NCI-H2196 treated with DMSO at 0.1 percent for 48 hours (cell line): ENCODE results near the gene GALNT7.
"Not testable (repeated sequence)": the region's sequence is repeated elsewhere in the genome, so short reads cannot be mapped to it uniquely, and the experiment has no call there.

ENCODE experiments used
- DNase-seq: peaks from one replicate; lab custom pipeline; 2025; ENCODE audit not compliant: unreplicated experiment; lab: John Stamatoyannopoulos, UW

The GALNT7 gene, protein sequence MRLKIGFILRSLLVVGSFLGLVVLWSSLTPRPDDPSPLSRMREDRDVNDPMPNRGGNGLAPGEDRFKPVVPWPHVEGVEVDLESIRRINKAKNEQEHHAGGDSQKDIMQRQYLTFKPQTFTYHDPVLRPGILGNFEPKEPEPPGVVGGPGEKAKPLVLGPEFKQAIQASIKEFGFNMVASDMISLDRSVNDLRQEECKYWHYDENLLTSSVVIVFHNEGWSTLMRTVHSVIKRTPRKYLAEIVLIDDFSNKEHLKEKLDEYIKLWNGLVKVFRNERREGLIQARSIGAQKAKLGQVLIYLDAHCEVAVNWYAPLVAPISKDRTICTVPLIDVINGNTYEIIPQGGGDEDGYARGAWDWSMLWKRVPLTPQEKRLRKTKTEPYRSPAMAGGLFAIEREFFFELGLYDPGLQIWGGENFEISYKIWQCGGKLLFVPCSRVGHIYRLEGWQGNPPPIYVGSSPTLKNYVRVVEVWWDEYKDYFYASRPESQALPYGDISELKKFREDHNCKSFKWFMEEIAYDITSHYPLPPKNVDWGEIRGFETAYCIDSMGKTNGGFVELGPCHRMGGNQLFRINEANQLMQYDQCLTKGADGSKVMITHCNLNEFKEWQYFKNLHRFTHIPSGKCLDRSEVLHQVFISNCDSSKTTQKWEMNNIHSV

DNA sequence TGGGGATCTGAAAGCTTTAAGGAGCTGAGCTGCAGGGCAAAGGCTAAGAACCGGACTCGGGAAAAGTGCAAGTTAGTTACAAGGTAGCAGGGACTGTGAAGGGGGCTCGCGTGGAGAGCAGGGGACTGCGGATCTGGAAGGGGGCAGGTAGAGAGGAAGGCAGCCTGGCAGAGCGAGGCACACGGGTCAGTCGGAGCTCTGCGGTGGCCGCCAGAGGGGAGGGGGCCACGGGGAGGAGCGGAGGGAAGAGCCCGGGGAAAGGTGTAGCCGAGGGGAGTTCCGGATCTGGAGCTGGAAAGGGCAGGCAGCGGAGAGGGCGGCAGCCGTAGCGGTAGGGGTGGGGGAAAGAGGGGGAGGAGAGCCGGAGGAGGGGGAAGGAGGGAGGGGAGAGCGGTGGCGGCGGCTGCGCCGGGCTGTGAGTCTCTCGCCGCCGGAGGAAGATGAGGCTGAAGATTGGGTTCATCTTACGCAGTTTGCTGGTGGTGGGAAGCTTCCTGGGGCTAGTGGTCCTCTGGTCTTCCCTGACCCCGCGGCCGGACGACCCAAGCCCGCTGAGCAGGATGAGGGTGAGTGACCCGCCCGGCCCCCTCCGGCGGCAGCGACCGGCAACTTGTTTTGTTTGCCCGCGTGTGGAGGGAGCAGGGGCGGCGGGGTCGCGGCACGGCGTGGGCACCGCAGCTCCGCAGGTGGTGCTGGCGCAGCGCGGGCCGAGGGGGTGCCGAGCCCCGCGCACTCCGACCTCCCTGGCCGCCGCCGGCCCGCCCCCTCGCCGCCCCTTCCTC is at the start of gene GALNT7:
TSS of gene GALNT7 (plus strand) at position 416 of the 782 bp plus-strand sequence. CDS start at position 441, 25 bp downstream.
- peak; percentile 31 for DNase-seq

DNA sequence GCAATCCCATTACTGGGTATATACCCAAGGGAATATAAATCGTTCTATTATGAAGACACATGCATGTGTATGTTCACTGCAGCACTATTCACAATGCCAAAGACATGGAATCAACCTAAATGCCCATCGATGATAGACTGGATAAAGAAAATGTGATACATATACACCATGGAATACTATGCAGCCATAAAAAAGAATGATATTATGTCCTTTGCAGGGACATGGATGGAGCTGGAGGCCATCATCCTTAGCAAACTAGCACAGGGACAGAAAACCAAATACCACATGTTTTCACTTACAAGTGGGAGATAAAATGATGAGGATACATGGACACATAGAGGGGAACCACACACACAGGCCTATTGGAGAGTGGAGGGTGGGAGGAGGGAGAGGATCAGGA is 49.8 kb upstream of the GALNT7 start:
- not testable (repeated sequence) for DNase-seq

DNA sequence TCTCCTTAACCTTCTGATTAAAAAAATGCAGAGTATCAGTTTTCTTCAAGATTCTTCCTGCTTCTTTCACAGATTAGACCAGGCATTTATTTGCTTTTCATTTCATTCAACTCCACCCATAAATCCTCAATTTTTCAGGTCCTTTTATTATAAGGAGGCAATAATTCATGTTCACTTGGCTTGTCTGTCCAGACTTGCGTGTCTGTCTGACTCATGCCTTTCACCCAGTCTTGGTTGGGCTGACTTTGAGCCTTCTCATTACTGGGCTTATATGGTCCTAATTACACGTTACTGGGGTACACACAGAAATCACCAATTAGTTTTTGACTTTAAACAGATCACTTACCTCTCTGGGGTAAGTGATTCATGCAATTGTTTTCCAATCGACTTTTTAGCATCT is 48.8 kb upstream of the GALNT7 start:
- no peak for DNase-seq

DNA sequence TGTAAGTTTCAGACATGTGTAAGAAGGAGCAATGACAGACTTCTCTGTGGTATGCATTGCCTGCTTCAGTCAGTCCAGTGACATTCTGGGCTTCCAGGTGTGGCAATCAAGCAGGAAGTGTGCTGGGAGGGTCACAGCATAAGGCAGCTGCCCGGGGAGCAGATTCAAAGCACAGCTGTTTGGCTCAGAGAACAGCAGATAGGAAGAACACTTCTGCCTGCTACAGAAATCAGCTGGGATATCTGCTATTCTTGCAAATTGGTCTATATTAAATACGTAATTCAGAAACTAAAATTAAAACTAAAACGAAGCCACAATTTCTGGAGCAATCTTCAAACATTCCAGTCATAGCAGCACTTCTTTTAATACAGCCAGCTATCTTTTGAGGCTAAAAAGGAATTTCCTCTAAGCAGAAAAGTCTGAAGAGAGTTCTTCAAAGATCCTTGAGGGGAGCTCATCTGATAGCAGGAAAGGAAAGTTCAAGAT is 47.5 kb upstream of the GALNT7 start:
- peak; percentile 1 for DNase-seq

DNA sequence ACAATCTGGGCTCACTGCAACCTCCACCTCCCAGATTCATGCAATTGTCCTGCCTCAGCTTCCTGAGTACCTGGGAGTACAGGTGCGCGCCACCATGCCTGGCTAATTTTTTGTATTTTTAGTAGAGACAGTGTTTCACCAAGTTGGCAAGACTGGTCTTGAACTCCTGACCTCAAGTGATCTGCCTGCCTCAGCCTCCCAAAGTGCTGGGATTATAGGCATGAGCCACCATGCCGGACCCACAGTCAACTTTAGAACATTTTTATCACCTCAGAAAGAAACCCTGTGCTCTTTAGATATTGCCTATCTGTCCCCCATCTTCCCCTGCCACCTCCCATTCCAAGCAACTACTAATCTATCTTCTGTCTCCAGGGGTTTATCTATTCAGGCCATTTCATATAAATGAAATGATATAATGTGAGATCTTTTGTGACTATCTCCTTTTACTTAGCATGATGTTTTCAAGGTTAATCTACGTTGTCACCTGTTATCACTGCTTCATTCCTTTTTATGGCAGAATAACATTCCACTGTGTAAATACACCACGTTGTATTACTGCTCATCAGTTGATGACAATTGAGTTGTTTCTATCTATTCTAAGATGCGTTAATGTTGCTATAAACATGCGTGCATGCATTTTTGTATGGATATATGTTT is 44.3 kb upstream of the GALNT7 start:
- DNase-seq = no peak

DNA sequence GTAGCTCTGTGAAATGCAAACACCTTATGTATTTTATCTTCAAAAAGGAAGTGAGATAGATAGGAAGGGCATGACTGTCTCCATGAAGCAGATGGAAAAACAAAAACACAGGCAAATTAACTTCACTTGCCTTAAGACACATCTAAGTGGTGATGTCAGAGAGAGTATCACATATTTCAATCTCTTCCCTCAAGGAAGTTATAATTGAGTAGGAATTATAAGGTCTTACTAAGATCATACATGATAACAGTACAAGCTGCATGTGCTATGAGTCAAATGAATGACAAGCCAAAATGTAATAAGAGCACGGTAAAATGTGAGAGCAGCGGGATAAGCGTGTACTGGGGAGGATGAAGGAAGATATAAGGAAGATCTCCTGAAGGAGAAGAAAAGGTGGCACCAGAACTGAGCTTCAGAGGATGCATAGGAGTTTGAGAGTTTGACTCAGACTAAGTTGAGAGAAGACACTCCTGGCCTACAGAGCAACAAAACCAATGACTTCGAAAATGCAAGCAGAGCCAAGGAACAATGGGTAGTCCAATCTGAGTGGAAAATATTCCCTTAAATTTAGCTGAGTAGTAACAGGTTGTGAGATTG is 43.3 kb upstream of the GALNT7 start:
- DNase-seq = no peak

DNA sequence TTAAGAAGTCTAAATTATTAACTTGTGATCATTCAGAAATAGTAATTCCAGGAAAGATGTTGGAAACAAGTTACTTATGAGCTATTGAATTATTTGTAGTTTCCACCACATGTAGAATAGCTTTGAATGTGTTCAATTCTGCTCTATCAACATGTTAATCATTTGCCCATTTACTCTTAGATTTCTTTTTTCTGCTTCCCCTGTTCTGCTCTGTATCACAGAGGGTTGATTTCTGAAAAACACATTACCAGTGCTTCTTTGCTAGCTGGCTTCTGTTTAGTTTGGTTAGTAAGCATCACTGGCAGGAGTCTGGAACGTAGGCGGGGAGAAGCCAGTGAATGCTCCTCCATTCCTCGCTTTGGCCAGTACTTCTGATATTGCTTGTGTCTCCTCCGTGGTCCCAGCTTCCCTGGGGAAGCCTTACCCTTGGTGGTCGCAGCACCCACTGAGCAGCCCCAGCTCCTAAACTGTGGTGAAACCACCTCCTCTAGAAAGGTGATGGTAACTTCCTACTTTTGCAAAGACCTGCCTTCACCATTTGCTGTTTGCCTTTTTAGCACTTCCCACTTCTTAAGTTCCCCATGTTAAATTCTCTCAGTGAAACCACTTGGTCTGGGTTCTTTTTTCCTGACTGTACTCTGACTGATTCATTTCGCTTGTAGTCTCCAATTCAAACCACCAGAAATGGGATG is 40.3 kb upstream of the GALNT7 start:
- DNase-seq = no peak

DNA sequence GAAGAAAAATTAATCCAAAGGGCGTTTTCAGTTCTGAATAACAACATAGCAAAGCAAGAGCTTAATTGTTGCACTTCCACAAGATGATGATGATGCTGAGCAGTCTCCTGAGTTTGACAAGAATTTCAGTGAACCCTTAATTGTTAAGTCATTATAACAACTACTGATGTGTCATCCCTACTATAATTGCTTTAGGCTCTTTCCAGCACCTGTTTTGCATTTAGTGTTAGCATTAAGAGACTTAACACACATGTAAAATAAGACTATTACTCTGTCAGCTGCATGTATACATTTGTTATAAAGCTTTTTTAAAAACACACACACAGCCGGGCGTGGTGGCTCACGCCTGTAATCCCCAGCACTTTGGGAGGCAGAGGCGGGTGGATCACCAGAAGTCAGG is 37.9 kb upstream of the GALNT7 start:
- no peak for DNase-seq

DNA sequence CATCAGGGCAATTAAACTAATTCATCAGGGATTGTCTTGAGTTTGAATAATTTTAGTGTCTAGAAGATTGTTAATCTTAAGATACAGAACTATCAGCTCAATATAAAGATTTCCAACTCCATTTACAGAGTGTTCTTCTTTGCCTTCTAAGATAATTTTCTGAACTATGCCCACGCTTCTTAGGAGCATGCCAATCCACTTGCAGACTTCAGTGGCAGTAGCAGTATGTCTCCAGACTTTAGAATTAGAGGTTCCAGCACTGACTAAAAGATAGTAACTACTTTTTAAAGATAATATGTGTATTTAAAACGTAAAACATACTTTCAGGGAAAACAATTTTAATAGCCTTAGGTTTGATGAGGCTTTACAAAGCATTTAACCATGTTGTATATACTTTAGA is 34.2 kb upstream of the GALNT7 start:
- no peak for DNase-seq

DNA sequence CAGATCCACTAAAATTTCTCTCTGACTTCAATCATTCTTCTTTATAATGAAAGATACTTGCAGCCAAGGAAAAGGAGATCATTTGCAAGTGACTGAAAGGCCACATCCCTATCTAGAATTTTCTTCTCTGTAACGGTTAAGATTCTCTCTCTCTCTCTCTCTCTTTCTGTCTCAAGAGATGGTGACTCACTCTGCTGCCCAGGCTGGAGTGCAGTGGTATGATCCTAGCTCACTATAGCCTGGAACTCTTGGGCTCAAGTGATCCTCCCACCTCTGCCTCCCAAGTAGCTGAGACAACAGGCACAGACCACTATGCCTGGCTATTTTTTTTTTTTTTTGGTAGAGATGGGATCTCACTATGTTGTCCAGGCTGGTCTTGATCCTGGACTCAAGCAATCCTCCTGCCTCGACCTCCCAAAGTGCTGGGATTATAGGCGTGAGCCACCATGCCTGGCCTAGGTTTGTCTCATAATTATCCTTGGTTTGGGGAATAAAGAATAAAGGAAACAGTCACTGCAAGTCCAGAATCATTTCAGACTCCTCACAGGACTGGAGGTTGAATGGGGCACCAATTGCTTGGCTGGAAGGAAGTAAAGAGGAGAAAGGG is 33.3 kb upstream of the GALNT7 start:
- DNase-seq = no peak

DNA sequence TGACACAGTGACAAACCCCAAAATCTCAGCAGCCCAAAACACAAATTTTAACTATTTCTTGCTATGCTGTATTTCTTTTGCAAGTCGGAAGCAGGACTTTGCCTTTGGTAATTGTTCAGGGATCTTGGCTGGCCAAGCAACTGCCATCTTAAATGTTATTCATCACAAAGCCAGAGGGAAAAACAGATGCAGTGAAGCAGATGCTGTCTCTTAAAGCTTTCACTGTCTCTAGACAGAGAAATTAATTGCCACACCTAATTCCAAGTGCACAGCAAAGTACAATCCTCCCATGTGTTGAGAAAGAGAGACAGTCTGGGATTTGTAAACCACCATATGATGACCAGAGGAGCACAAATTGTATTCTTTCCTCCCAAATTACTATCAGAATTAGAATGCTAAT is 30.0 kb upstream of the GALNT7 start:
- no peak for DNase-seq

DNA sequence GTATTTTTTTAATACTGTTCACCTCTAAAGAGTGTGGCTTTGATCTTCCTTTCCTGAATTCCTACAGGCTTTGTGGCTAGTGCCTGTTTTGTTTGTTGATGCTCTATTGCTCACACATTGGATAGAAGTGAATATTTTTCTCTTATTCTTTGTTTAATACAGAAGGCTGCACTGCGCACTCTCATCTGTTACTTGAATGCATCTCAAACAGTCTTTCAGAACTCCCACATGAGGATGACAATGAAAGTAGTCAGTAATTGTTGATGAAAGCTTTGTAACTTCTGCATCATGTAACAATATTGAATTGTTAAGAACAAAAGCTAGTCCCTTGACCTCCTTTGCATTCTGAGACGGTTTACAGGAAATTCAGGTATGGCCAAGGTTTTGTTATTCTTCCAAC is 29.1 kb upstream of the GALNT7 start:
- no peak for DNase-seq

DNA sequence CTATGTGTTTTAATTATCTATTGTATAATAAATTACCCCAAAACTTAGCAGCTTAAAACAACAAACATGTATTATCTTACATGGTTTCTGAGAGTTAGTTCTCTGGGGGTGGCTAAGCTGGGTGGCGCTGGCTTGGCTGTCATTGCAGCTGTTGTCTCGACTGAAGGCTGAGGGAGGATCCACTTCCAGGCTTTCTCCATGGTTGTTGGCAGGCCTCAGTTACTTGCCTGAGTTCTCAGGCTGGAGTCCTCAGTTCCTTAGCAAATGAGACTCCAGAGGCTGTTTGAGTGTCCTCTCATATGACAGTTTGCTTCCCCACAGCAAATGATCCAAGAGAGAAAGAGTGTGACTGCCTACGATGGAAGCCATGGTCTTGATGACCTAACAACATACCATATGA is 23.5 kb upstream of the GALNT7 start:
- no peak for DNase-seq

DNA sequence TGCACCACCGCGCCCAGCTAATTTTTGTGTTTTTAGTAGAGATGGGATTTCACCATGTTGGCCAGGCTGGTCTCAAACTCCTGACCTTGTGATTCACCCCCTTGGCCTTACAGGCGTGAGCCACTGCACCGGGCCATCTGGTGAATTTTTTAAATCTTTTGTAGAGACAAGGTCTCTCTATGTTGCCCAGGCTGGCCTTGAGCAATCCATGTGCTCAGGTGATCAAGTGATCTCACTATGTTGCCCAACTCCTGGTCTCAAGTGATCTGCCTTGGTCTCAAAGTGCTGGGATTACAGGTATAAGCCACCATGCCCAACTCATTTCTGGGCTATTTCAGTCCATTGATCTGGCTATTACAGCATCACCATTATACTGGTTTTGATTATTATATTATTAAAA is 22.2 kb upstream of the GALNT7 start:
- DNase-seq = no peak

DNA sequence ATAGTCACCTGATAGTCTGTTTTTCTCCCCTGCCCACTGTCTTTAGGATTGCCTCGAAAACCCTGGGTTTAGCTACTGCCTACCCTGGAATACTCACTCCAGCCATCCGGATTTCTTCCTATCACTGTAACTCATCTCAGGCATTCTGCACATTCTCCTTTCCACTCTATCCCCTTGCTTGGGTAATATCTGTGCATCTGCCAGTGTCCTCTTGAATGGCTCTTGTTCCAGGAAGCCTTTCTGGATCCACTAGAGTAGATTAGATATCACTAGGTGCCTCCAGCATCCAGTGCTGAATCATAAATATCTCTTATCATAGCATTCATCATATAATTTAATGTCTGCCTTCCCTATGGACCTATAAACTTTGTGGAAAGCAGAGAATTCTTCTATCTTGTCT is 17.1 kb upstream of the GALNT7 start:
- DNase-seq = no peak

DNA sequence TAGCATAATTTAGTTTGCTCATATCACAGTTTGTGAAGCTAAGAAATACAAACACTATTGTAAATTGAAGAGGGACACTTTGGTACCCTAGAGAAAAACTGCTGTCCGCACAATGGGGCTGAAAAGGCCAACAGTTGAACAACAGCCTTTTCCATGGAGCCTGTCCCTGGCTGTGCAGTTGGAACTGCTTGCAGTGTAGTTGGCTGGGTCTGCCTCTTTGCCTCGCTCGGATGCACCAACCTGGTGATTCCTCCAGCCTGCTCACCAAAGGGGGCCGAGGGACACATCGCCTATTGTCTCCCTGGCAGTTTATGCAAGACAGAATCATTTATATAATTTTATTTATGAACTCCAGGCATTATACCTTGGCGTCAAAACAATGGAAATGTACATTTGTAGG is 16.5 kb upstream of the GALNT7 start:
- no peak for DNase-seq

DNA sequence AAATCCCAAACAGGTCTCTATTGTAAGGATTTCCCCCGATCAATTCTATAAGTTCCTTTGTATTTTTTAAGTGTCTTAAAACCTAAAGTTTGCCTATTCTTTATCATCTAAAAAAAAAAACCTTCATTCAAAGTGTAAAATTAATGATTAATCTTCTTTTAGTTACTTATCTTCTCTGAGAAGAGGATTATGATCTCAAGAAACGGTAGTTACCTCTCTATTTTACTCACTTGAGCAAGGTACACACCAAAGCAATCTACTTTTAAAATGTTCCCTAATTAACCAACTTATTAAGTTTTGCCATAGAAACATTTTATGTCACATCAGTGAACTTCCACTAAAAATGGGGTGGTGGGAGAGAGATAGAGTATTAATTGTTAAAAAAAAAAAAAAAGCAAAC is 15.2 kb upstream of the GALNT7 start:
- DNase-seq = no peak

DNA sequence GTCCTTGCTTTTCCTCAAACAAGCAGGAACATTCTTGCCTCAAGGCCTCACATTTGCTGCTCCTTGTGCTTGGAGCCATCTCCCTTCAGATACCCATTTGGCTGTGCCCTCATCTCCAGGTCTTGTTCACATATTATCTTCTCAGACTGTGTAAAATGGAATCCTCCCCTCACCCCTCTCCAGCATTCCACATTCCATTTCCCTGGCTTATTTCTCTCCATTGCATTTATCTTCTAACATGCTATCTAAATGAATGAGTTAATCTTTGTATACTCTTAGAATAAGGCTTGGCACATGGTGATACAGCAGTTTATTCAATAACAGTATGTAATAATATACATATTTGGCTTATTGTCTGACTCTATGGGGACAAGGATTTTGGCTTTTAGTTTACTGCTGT is 8.8 kb upstream of the GALNT7 start:
- no peak for DNase-seq

DNA sequence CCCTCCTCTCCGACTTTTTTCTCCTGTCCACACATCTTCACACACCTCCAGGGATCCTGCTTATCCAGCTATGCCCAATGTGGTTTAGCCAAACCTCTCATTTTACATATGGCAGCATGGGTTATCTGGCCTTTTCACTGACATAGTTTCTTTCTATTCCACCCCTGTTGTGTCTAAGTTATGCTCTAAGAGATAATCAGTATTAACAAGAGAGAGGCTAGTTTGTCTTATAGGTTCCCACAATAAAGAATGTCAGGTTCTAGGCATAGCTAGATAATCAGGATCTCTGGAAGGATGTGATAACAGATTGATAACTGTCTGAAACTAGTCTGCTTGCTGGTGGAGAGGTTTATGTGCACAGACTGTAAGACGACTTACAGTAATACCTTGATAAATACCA is 7.7 kb upstream of the GALNT7 start:
- DNase-seq = no peak

DNA sequence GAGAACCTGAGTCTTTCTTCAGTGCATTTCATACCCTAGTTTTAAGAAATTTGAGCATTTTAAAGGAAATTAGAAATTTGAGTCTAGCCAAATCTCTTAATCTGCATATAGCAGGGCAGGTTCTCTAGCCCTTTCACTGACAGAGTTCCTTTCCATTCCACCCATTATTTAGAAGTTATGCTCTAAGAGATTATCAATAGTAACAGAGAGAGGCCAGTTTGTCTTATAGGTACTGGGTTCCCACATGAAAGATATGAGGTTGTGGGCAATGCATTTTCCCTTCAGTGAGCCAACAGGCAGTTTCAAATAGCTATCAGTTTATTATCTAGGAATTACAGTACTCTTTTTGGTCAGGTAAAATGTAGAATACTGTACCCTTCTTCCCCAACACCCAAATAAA is 7.3 kb upstream of the GALNT7 start:
- no peak for DNase-seq
